HCT116 (cell line): ENCODE data around the gene FUT9.

Experiments
- CEBPB ChIP-seq: IDR thresholded peaks from 2 replicates; pipeline ENCODE4 v1.6.1; 2012; ENCODE audit warnings: low read depth
- POLR2A ChIP-seq: IDR thresholded peaks from 2 replicates; pipeline ENCODE4 v1.7.0; 2011; ENCODE audit warnings: borderline replicate concordance; ENCODE audit not compliant: insufficient read depth, insufficient read length; ENCODE audit errors: extremely low read depth
- RAD21 ChIP-seq: IDR thresholded peaks from 2 replicates; pipeline ENCODE4 v1.6.1; 2012; ENCODE audit warnings: low read depth, mild to moderate bottlenecking
- ZNF274 ChIP-seq: fragments of 200-500 bp; sonication (Bioruptor generic); IDR thresholded peaks from 2 replicates; pipeline ENCODE4 v1.6.1; 2014; ENCODE audit warnings: mild to moderate bottlenecking, low read depth, low read length, inconsistent platforms
- TF ChIP-seq, protein P1 (sequence below), 3 experiments: fragments of 200-600 bp in 1 of 3; sonication (generic) in 1 of 3; IDR thresholded peaks in 2 of 3; conservative IDR thresholded peaks in 1 of 3; 2 replicates each; pipeline ENCODE4 v1.5.1; 2012 to 2017; ENCODE audit warnings: low read depth in 2 of 3, low read length in 2 of 3, antibody characterized with exemption in 1 of 3, borderline replicate concordance in 1 of 3, control low read depth in 1 of 3, mild to moderate bottlenecking in 1 of 3, mixed read lengths in 1 of 3, mixed run types in 1 of 3, moderate library complexity in 1 of 3; ENCODE audit not compliant: insufficient read depth in 1 of 3

DNA sequence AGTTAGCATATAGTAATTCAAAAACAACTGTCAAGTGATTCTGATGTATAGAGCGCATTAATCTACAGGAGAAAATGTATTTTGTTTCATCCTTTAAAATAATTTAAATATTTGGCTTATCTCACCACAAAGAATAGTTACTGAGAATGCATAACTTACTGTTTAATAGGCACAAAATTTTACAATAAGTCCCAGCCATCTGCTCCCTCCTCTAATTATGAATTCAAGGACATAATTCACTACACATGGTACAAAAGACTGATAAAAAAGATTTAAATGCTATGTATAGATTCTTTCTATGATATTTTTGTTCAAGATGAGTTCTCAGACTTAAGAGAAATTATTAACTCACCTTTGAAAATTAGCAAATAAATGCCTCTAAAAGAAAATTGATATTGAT lies 242.0 kb downstream of the FUT9 start:
- TF ChIP-seq POLR2A = no peak
- TF ChIP-seq RAD21 = no peak
- no peak for TF ChIP-seq CEBPB
- no peak for TF ChIP-seq ZNF274
- TF ChIP-seq, protein P1, sequence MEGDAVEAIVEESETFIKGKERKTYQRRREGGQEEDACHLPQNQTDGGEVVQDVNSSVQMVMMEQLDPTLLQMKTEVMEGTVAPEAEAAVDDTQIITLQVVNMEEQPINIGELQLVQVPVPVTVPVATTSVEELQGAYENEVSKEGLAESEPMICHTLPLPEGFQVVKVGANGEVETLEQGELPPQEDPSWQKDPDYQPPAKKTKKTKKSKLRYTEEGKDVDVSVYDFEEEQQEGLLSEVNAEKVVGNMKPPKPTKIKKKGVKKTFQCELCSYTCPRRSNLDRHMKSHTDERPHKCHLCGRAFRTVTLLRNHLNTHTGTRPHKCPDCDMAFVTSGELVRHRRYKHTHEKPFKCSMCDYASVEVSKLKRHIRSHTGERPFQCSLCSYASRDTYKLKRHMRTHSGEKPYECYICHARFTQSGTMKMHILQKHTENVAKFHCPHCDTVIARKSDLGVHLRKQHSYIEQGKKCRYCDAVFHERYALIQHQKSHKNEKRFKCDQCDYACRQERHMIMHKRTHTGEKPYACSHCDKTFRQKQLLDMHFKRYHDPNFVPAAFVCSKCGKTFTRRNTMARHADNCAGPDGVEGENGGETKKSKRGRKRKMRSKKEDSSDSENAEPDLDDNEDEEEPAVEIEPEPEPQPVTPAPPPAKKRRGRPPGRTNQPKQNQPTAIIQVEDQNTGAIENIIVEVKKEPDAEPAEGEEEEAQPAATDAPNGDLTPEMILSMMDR (IDR thresholded peaks at IDR 0.05 in 2 of 3, conservative IDR thresholded peaks at IDR 0.05 in 1 of 3; ENCODE audit: borderline replicate concordance in 1 of 3, insufficient read depth in 1 of 3, low read depth in 2 of 3, low read length in 2 of 3) = no peak
